ENCODE data around the gene SELENOK. TPM values are rescaled to one million over a fixed set of nuclear protein-coding genes. Genes with fewer than 3 reads are reported as not detected.

Gene SELENOK
- total and polyA plus RNA-seq, 2 donors (not counting 3 experiments of a cell fraction or from before 2014, with no cell fraction given): 26.1 to 35.2 TPM

DNA sequence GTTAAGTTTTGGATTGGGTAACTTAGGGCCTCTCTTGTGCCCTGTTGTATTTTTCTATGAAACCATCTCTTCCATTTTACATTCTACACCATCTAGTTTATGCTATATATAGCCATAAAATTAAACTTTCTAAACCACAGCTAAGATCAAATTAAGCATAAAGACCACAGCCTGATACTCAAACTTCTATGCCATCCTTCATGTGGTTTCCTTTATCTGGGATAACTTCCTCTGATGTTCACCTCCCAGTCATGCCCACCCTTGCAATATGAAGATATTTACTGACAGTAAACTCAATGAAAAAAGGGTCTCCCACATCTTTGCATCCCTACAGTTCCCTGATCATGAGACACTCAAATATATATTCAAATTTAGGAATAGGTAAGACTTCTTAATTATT is 4.2 kb downstream of the SELENOK start:
- intact Hi-C loops (cut with micrococcal nuclease) (no loop called here), dilution Hi-C loops (cut with MboI; ENCODE audit: extremely low pct_ligation_motif_present, low sequenced_read_pairs) (no loop called here)
- Histone ChIP-seq H3K9me3 (replicated peaks; ENCODE audit: control insufficient read depth, insufficient read depth, low read length) (no peaks in the 10 kb centered on the region), H2AFZ (ENCODE audit: low read depth, low read length) (no peak overlapping the region), H3K4me2 (ENCODE audit: insufficient read depth, low read length) (no peak overlapping the region), H3K27ac (ENCODE audit: insufficient read depth, low read depth, low read length) (no peak overlapping the region), H3K79me2 (ENCODE audit: control insufficient read depth, insufficient read depth, low read length) (peaks cover 27% of the 10 kb centered on the region), H3K27me3 (ENCODE audit: control insufficient read depth in 2 of 2, insufficient read depth in 2 of 2, low read length in 2 of 2) (no peaks in the 10 kb centered on the region), H4K20me1 (replicated peaks; ENCODE audit: control insufficient read depth, extremely low read depth, insufficient read depth, low read length) (peaks cover 2% of the 10 kb centered on the region), H3K36me3 (ENCODE audit: control insufficient read depth in 2 of 2, extremely low read depth in 1 of 2, insufficient read depth in 2 of 2, low read length in 2 of 2) (peaks cover 6 to 8% of the 10 kb centered on the region in 2 experiments), H3K4me3 (replicated peaks in 1 of 3; ENCODE audit: insufficient read depth in 1 of 3, low read depth in 1 of 3, low read length in 3 of 3) (no peak overlapping the region), H3K4me1 (ENCODE audit: control insufficient read depth, extremely low read depth, insufficient read depth, low read length) (peaks cover 13% of the 10 kb centered on the region), H3K9me1 (replicated peaks; ENCODE audit: control insufficient read depth, extremely low read depth, insufficient read depth, low read length) (no peaks in the 10 kb centered on the region), H3K9ac (replicated peaks; ENCODE audit: extremely low read depth, insufficient read depth, low read length) (no peak overlapping the region)
- POLR2A ChIA-PET: no interaction called here
- DNase-seq (ENCODE audit: low read depth, low spot score) (no peak), FAIRE-seq (no peak)
- no TSS peak for BruUV-seq (replicated peaks)
- TF ChIP-seq FOS (IDR thresholded peaks at IDR 0.05; ENCODE audit: borderline replicate concordance, insufficient read depth, low read length) (no peak), GATA2 (IDR thresholded peaks at IDR 0.05; ENCODE audit: insufficient read depth, insufficient read length, low read depth, low read length) (no peak), MYC (IDR thresholded peaks at IDR 0.05; ENCODE audit: low read depth, low read length) (no peak), POLR2AphosphoS5 (IDR thresholded peaks at IDR 0.05; ENCODE audit: insufficient read depth, low read depth, low read length) (no peak), MAX (IDR thresholded peaks at IDR 0.05; ENCODE audit: insufficient read depth, insufficient read length) (no peak), POLR2A (IDR thresholded peaks at IDR 0.05; ENCODE audit: low read depth, low read length) (no peak), JUN (IDR thresholded peaks at IDR 0.05; ENCODE audit: borderline replicate concordance, insufficient read depth, insufficient read length, low read depth) (no peak), EZH2 (IDR thresholded peaks at IDR 0.05; ENCODE audit: borderline replicate concordance, low read depth, low read length, severe bottlenecking) (no peak)
- TF ChIP-seq, protein P1, sequence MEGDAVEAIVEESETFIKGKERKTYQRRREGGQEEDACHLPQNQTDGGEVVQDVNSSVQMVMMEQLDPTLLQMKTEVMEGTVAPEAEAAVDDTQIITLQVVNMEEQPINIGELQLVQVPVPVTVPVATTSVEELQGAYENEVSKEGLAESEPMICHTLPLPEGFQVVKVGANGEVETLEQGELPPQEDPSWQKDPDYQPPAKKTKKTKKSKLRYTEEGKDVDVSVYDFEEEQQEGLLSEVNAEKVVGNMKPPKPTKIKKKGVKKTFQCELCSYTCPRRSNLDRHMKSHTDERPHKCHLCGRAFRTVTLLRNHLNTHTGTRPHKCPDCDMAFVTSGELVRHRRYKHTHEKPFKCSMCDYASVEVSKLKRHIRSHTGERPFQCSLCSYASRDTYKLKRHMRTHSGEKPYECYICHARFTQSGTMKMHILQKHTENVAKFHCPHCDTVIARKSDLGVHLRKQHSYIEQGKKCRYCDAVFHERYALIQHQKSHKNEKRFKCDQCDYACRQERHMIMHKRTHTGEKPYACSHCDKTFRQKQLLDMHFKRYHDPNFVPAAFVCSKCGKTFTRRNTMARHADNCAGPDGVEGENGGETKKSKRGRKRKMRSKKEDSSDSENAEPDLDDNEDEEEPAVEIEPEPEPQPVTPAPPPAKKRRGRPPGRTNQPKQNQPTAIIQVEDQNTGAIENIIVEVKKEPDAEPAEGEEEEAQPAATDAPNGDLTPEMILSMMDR (IDR thresholded peaks at IDR 0.05; ENCODE audit: extremely low read depth in 1 of 2, insufficient read depth in 1 of 2, low read depth in 1 of 2, low read length in 2 of 2): no peak
- CTCF ChIA-PET: no interaction called here

Measured in endothelial cell of umbilical vein (primary cell).